Sciatic nerve (tissue), 2 donors: ENCODE results near the gene PASK. TPM values are rescaled to one million over a fixed set of nuclear protein-coding genes. Genes with fewer than 3 reads are reported as not detected.

Source experiments
- ATAC-seq: fragments of 200-7000 bp; cut with Tn5 transposase; one replicate; pipeline ENCODE4 v1.9.1; 2020; ENCODE audit warnings: mild to moderate bottlenecking, moderate library complexity
- DNase-seq: peaks from one replicate; pipeline ENCODE4 v3.0.0-alpha.2; 2020; ENCODE audit warnings: low spot score
- intact Hi-C: fragments of 100-400 bp; cut with DNase I; formaldehyde crosslinking; loops from one replicate; pipeline ENCODE4 v1.14.2; 2022
- total RNA-seq: library from RNA; stranded (reverse); fragmentation: NEBNext Ultra II Directional; extraction: Animal tissue kit (Norgen Biotek cat#: 25700); gene quantifications from one replicate; pipeline ENCODE4 v1.2.1, GENCODE V29; 2021
- donor health status: DM: no; HTN: no; CAD: no.
- donor health status: DM: no; HTN: no; CAD: no.

The PASK gene
- total RNA-seq, 1 donor from 2014 or later = 7.0 TPM

DNA sequence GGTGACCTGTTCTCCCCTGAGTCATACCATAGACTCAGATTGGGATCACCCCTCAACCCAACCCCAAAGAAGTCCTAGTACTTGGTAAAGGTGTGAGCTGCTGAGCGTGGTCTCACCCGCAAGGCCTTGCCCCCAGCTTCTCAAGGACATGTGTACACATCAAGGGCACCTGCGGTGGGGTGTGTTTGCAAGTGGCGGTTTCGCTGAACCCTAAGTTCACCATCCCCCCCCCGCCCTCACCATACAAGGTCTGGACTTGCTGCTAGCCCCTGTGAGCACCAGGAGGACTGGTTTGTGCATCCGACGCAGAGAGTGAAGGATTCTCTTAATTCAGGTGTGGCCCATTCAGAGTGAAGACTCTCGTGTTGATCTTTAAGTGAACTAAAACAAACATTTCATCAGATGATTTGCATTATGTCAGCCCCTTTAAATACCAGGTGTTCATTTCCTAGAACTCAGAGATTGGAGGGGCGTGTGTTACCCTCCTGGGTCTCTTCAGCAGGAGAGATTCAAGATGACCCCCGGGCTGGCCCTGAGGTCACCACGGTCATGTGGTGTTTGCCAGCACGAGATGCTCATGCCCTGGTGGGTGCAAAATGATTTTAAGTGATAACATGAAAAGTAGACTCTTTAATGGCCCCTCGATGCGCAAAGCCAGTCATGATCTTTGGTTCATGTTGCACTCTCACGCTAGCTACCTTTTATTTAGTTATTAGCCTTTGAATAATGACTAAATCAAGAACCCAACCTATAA, 75.0 kb downstream of the PASK start:
- DNase-seq = no peak
- intact Hi-C loops = no loop called here
- no peak for ATAC-seq

GRCh38 chr2:241073166-241074064, 75.9 kb downstream of the PASK start:
- DNase-seq = no peak
- no peak for ATAC-seq
- intact Hi-C loops = no loop called here

DNA sequence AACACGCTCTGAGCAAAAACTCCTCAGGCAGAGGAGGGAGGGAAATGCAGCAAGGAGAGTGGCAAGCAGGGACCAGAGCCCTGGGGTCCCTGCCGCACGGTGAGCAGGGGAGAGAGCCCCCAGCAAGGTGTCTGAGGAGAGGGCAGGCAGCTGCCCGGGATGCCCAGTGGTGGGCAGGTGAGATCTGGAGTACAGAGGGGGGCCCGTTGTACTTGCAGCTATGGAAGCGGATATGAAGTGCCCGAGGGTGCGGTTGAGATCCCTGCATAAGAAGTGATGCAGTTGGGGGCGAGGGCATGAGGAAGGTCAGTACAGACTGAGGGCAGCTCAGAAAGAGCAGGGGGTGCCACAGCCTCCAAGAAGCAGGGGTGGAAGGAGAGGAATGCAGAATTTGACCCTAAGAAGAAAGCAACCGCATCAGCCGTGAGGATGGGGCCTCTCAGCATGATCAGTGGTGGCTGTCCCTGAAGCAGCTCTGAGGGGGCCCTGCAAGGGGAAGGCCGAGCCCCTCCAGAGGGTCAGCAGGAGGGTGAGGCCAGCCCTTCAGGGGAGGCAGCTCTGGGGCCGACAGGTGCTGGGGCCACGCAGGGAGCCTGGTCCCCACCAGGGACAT, 76.6 kb downstream of the PASK start:
- intact Hi-C loops = no loop called here
- DNase-seq (no peak), ATAC-seq (no peak)

GRCh38 chr2:241072151-241072550, 77.1 kb downstream of the PASK start:
- no peak for DNase-seq
- intact Hi-C loops = no loop called here
- no peak for ATAC-seq

GRCh38 chr2:241071677-241072111, 77.6 kb downstream of the PASK start:
- DNase-seq = no peak
- ATAC-seq = no peak
- intact Hi-C loops = no loop called here

DNA sequence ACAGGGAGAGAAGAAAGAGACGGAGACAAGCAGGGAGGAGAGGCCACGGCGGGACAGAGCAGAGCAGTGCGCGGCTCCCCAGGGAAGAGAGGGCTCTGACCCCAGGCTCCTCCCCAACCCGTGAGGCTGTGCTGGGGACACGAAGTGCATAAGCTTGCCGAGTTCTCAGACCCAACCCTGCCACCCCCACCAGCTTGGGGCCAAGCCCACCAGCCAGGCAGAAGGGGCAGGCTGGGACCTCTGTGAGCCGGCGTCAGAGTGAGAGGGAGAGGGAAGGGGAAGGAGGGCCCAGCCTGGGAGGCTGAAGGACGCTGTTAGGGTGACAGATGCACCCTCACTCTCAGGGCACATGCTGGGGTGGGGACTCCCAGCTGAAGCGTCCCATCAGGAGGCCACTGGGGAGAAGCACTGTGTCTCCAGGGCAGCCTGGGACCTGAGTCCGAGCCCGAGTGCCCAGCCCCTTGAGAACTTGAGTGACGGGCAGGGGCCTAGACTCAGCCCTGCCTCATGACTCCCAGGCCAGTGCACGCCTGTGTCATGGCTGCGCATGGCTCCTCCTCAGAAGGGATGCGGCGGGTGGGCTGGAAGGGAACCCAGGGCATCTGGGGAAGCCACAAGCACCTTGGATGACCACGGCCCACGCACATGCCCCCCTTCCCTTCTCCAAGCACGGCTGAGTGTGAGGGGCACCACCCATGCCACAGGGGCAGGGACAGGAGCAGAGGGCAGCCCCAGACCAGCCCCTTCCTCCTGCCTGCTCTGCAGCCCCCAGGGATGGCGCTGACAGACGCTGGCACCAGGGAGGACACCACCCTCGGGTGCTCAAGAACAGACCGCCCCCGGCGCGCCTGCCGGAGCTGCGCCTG, 78.2 kb downstream of the PASK start:
- DNase-seq = no peak
- no peak for ATAC-seq
- intact Hi-C loops = no loop called here

GRCh38 chr2:241070361-241070760, 78.9 kb downstream of the PASK start:
- DNase-seq (no peak), ATAC-seq (no peak)
- intact Hi-C loops = no loop called here

DNA sequence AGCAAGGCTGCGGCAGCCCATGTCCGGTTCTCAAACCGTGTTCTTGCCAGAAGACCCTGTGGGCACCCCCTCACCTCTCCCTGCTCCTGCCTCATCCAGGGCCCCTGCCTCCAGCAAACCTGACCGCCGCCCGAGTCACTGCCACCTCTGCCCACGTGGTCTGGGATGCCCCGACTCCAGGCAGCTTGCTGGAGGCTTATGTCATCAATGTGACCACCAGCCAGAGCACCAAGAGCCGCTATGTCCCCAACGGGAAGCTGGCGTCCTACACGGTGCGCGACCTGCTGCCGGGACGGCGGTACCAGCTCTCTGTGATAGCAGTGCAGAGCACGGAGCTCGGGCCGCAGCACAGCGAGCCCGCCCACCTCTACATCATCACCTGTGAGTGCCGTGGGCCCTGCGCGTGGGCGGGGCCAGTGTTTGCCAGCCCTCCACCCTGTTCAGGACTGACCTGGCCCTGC, 79.4 kb downstream of the PASK start:
- DNase-seq (no peak), ATAC-seq (no peak)
- intact Hi-C loops = no loop called here

DNA sequence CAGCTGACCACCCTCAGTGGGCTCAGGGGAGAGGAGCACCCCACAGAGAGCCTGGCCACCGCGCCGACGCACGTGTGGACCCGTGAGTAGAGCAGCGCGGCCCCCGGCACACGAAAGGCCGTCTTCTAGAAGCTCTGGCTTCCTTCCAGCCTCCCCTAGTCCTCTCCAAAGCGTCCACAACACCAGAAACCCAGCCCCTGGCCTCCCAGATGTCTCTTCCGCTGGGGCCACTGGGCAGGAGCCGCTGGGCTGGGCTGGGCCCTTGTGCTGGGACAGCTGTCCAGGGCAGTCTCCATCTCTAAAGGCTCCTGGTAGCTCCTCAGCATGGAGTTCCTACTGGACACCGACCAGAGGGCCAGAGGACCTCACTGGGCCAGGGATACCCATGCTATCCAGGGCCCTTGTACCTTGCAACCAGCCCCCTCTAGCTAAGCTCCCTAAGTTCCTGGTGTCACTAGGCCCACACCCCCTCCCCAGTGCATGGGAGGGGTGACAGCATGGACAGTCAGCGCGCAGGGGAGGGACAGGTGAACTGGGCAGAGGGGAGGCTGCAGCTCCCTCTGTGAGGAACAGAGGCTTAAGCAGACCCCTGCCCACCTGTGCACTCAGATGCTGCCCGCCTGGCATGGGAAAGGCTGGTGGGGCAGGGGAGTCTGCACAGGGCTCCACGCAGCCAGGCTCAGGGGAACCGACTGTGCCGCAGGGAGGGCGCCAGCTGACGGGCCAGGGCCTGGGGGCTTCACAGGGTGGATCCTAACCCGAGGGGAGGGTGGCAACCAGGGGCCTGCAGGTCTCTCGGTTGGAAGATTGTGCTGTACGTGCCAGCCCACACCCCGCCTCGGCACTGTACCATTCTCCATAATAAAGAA, 80.1 kb downstream of the PASK start:
- ATAC-seq (no peak), DNase-seq (no peak)
- intact Hi-C loops = no loop called here

- no peak for ATAC-seq
- intact Hi-C loops = no loop called here
- no peak for DNase-seq
Measured at GRCh38 chr2:241068136-241068941, 80.9 kb downstream of the PASK start.

DNA sequence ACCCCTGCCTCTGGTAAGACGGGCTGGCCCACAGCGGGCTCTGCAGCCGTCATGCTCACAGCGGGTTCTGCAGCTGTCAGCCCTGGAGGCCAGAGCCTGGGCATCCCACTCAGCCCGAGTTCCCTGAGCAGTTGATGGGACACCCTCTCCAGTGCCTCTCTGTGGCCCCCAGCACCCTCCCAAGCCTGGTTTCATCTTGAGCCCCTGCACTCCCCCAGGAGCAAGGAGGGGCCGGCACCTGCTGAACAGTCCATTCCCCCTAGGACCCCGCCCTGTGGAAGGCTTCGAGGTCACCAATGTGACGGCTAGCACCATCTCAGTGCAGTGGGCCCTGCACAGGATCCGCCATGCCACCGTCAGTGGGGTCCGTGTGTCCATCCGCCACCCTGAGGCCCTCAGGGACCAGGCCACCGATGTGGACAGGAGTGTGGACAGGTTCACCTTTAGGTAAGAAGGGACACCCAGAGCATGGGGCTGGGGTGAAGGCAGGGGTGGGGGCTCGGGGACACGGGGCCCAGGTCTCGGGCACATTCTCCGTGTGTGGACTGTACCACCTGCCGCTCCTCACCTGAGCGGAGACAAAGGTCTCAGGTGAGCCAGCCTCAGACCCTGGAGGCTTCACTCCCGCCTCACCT, 81.7 kb downstream of the PASK start:
- ATAC-seq (no peak), DNase-seq (peak; percentile 63)
- intact Hi-C loops = no loop called here

DNA sequence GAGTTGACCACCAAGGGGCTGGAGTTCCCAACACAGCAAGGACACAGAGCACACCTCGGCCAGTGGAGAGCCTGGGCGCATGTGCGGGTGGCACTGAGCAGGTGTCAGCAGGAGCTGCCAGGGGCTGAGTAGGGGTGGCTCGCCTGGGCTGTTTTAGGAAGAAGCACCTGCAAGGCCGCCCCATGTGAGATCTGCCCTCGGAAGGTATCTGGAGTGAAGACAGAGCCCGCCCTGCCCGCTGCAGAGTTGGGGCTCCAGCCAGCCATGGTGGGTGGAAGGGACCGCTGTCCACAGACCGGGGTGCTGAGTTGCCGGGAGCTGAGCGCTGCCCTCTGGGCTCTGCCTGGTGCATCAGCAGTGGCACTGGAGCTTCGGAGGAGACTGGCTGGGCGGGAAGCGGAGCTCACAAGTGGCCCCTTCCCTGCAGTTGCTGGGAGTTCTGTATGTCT, 82.4 kb downstream of the PASK start:
- ATAC-seq (no peak), DNase-seq (no peak)
- intact Hi-C loops = no loop called here

DNA sequence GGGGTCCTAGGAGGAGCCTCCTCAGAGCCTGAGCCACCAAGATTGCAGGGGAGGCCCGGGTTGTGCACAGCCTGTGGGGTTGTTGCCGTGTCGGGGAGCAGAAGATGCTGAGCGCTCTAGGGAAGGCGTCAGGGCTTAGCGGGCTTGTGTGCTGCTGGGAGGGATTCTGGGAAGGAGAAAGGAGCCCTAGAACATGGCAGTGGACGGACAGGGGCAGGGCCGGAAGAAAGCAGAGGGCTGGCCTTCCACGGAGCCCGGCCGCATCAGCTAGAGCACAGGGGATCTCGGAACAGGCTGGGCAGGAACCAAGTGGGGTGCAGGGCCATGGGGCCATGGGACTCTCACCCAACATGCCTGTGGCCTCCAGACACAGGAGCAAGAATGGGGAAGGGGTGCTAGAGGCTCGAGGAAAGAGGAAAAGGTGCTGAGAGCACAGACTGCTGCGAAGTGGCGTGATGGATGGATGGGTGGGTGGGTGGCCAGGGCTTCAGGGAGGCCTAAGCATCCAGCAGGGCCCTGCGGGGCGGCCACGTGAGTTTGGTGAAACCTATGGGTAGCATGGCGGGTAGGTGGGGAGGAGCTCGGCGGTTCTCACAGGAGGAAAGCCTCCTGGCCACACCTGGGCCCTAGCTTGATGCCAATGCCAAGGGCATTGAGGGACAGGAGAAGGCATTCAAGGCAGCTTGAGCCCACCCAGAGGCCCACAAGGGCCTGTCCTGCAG, 82.9 kb downstream of the PASK start:
- intact Hi-C loops = no loop called here
- DNase-seq (no peak), ATAC-seq (no peak)

DNA sequence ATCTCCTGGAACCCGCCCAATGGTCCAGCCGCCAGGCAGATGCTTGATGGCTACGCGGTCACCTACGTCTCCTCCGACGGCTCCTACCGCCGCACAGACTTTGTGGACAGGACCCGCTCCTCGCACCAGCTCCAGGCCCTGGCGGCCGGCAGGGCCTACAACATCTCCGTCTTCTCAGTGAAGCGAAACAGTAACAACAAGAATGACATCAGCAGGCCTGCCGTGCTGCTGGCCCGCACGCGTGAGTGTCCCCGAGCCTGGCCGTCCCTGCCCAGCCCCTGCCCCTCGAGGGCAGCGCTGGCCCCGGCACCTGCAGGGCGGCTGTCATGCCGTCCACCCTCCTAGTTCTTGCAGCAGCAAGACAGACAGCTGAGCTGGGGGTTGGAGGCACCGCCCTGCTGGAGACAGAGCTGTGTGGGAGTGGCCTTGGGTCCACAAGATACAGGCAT, 83.9 kb downstream of the PASK start:
- no peak for DNase-seq
- intact Hi-C loops = no loop called here
- no peak for ATAC-seq

- ATAC-seq (no peak), DNase-seq (no peak)
- intact Hi-C loops = no loop called here
Measured at GRCh38 chr2:241064802-241065354, 84.4 kb downstream of the PASK start.
